ENCODE measurements around the gene CABLES1.

The CABLES1 gene

GRCh38 chr18:23171581-23172156, 36.4 kb downstream of the CABLES1 start:
- Histone ChIP-seq H3K27me3 (ENCODE audit: control insufficient read depth, insufficient read depth, low read length) (no peaks in the 10 kb centered on the region), H3K4me3 (ENCODE audit: low read depth, low read length) (no peak overlapping the region), H3K4me1 (ENCODE audit: control insufficient read depth, insufficient read depth, low read length) (peaks cover 65% of the 10 kb centered on the region), H3K9ac (ENCODE audit: low read depth, low read length) (no peak overlapping the region), H3K27ac (ENCODE audit: low read depth, low read length) (no peak overlapping the region), H3K36me3 (ENCODE audit: control insufficient read depth, insufficient read depth, low read length) (no peaks in the 10 kb centered on the region), H3K9me3 (ENCODE audit: control insufficient read depth, insufficient read depth, low read length) (no peaks in the 10 kb centered on the region)

DNA sequence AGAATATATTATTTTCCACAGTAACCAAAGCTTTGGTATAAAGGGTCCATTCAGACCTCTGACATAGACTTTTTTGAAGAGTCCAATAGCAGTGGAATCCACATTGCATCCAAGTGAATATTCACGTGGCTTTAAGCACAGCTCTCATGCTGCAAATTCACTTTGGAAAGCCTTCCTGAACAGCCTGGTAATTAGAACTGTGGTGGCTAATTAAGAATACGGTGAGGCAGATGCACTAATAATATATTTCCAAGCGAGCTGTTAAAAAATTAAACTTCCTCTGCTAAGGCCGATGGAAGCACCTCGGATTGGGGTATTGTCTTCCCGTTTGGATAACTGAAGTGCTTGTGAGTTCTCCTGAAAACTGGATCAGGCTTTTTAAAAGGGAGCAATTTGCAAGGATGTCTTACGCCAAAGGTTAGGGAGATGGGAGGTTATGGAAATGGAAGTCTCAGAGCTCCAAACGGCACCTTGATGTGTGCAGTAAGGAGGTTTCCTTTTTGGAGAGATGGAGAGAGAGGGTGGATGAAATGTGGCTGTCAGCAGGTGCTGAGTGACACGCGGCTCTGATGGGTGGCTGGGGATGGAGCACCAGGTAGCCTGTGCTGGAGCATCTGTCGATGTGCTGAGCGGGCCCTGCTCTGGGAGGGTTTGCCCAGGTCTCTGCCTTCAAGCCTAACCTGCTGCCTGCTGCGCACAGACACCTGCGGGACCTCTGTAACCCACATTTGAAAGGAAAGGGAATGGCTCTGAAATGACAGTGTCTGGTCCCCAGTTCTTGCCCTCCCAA, 37.5 kb downstream of the CABLES1 start:
- H3K4me3 ChIP-seq (ENCODE audit: low read depth, low read length) = no peak overlapping the region
- H3K27me3 ChIP-seq (ENCODE audit: control insufficient read depth, insufficient read depth, low read length) = no peaks in the 10 kb centered on the region
- H3K9me3 ChIP-seq (ENCODE audit: control insufficient read depth, insufficient read depth, low read length) = no peaks in the 10 kb centered on the region
- H3K27ac ChIP-seq (ENCODE audit: low read depth, low read length) = no peak overlapping the region
- peaks cover 61% of the 10 kb centered on the region for H3K4me1 ChIP-seq (ENCODE audit: control insufficient read depth, insufficient read depth, low read length)
- no peaks in the 10 kb centered on the region for H3K36me3 ChIP-seq (ENCODE audit: control insufficient read depth, insufficient read depth, low read length)
- no peak overlapping the region for H3K9ac ChIP-seq (ENCODE audit: low read depth, low read length)

DNA sequence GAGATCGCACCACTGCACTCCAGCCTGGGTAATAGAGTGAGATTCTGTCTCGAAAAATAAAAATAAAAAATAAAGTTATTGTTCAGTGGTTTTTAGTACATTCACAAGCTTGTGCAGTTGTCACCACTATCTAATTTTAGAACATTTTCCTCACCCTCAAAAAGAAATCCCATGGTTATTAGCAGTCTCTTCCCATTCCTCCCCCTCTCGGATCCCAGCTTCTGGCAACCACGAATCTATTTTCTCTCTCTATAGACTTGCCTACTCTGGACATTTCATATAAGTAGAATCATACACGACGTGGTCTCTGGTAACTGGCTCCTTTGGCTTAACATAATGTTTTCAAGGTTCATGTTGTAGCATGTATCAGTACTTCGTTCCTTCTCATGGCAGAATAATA, 38.6 kb downstream of the CABLES1 start:
- Histone ChIP-seq H3K4me3 (ENCODE audit: low read depth, low read length) (no peak overlapping the region), H3K9me3 (ENCODE audit: control insufficient read depth, insufficient read depth, low read length) (no peaks in the 10 kb centered on the region), H3K27me3 (ENCODE audit: control insufficient read depth, insufficient read depth, low read length) (no peaks in the 10 kb centered on the region), H3K27ac (ENCODE audit: low read depth, low read length) (no peak overlapping the region), H3K36me3 (ENCODE audit: control insufficient read depth, insufficient read depth, low read length) (no peaks in the 10 kb centered on the region), H3K4me1 (ENCODE audit: control insufficient read depth, insufficient read depth, low read length) (peaks cover 60% of the 10 kb centered on the region), H3K9ac (ENCODE audit: low read depth, low read length) (no peak overlapping the region)

DNA sequence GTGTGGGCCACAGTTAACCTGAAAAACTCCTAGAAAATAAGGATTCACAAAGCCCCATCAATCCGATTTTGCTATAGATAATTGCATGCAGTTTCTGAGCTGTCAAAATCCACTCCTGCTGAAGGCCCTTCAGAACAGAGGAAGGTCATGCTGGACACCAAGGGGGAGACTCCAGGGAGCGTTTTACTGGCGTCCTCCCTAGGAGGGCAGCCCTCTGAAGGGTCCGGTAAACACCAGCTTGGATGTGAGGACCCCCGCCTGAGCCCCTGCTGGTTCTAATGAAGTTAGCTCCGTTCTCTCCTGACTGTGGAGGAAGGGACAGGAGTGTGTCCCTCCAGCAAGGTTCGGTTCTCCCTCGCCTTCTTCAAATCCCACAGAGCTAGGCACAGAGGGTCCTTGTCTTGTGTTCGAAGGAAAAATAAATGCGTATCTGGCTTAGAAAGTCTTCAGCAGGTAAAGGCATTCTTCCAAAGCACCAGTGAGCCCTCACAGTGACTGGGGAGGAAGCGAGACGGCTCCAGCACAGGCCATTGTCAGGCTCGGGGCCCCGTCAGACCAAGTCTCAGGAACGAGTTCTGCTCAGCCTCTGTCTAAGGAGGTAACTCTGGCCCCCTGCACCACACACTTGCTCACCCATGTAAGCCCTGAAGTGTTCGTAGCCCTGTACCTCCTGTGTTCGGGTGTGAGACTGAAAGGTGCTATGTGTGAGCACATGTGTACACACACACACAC, 41.6 kb downstream of the CABLES1 start:
- Histone ChIP-seq H3K9ac (ENCODE audit: low read depth, low read length) (no peak overlapping the region), H3K27me3 (ENCODE audit: control insufficient read depth, insufficient read depth, low read length) (no peaks in the 10 kb centered on the region), H3K36me3 (ENCODE audit: control insufficient read depth, insufficient read depth, low read length) (no peaks in the 10 kb centered on the region), H3K27ac (ENCODE audit: low read depth, low read length) (peak overlapping the region; percentile 5), H3K4me1 (ENCODE audit: control insufficient read depth, insufficient read depth, low read length) (peaks cover 38% of the 10 kb centered on the region), H3K9me3 (ENCODE audit: control insufficient read depth, insufficient read depth, low read length) (no peaks in the 10 kb centered on the region), H3K4me3 (ENCODE audit: low read depth, low read length) (no peak overlapping the region)

DNA sequence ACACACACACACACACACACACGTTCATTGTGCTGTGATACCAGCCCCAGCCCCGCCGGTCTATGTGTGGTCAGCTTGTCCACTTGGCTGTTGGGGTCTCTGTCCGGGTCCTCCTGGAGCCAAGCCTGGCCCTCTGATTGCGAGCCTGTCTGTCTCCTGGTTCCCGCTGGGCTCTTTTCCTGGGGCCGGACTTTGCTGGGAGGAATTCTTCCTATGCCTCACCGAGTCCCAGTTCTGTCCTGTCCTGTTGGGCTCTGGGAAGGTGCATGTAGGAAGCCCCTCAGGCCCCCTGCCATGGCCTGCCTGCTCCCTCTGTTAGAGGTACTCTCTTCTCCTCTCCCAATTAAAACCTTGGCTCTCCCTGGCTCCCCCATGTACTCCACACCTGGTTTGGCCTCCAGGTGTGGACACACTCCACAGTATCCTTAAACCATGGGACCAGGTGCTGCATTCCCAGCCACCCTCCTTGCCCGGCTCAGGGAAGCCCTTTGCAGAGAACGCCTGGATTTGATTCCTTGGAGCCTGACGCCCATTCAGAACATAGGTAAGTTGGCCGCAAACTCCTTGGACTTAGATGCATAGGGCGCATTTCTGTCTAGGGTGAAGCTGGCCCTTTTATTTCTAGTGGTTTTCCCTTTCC, 42.3 kb downstream of the CABLES1 start:
- H3K4me3 ChIP-seq (ENCODE audit: low read depth, low read length) = no peak overlapping the region
- H3K27ac ChIP-seq (ENCODE audit: low read depth, low read length) = no peak overlapping the region
- H3K27me3 ChIP-seq (ENCODE audit: control insufficient read depth, insufficient read depth, low read length) = no peaks in the 10 kb centered on the region
- no peak overlapping the region for H3K9ac ChIP-seq (ENCODE audit: low read depth, low read length)
- no peaks in the 10 kb centered on the region for H3K9me3 ChIP-seq (ENCODE audit: control insufficient read depth, insufficient read depth, low read length)
- H3K4me1 ChIP-seq (ENCODE audit: control insufficient read depth, insufficient read depth, low read length) = peaks cover 31% of the 10 kb centered on the region
- H3K36me3 ChIP-seq (ENCODE audit: control insufficient read depth, insufficient read depth, low read length) = no peaks in the 10 kb centered on the region

DNA sequence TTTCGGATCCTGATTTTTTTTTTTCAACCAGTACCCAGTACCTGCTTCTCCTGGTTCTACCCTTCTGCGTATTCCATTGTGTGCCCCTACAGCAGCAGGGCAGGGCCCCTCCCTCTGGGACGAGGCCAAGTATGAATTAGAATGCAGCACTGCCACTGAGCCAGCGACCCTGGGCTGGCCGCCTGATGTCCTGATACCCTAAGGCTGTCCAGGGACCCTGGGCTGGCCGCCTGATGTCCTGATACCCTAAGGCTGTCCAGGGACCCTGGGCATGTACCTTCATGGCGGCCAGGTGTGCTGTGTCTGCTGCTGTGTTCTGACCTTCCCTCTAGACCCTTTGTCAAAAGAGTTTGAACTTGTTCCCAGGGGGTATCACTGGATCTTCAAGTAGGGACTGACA, 42.9 kb downstream of the CABLES1 start:
- Histone ChIP-seq H3K9me3 (ENCODE audit: control insufficient read depth, insufficient read depth, low read length) (no peaks in the 10 kb centered on the region), H3K27ac (ENCODE audit: low read depth, low read length) (no peak overlapping the region), H3K36me3 (ENCODE audit: control insufficient read depth, insufficient read depth, low read length) (peaks cover 5% of the 10 kb centered on the region; the same call in 1 of the 2 replicates), H3K4me1 (ENCODE audit: control insufficient read depth, insufficient read depth, low read length) (peaks cover 31% of the 10 kb centered on the region), H3K4me3 (ENCODE audit: low read depth, low read length) (no peak overlapping the region), H3K9ac (ENCODE audit: low read depth, low read length) (no peak overlapping the region), H3K27me3 (ENCODE audit: control insufficient read depth, insufficient read depth, low read length) (no peaks in the 10 kb centered on the region)

- no peaks in the 10 kb centered on the region for H3K27me3 ChIP-seq (ENCODE audit: control insufficient read depth, insufficient read depth, low read length)
- no peak overlapping the region for H3K27ac ChIP-seq (ENCODE audit: low read depth, low read length)
- no peak overlapping the region for H3K9ac ChIP-seq (ENCODE audit: low read depth, low read length)
- peaks cover 36% of the 10 kb centered on the region for H3K4me1 ChIP-seq (ENCODE audit: control insufficient read depth, insufficient read depth, low read length)
- peaks cover 6% of the 10 kb centered on the region; the same call in 1 of the 2 replicates for H3K36me3 ChIP-seq (ENCODE audit: control insufficient read depth, insufficient read depth, low read length)
- H3K4me3 ChIP-seq (ENCODE audit: low read depth, low read length) = no peak overlapping the region
- no peaks in the 10 kb centered on the region for H3K9me3 ChIP-seq (ENCODE audit: control insufficient read depth, insufficient read depth, low read length)
Observed at GRCh38 chr18:23178661-23179081, 43.4 kb downstream of the CABLES1 start.

DNA sequence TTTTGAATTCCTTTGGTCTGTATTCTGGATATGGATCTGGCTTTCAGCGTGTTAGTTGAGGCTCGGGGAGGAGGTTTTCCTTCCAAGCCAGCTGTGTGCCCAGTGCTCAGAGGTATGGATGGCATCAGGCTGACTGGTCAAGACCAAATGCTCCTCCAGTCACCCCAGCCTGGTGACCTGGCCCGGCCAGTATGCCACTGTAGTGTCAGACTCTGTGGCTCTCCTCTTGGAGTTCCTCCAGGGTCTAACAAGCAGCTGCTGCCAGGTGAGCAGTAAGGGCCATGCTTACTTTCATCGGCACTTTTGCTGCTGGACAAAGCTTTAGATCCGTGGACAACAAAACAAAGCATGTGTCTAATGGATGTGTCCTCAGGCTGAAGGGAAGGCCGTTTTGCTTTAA, 44.1 kb downstream of the CABLES1 start:
- peaks cover 6% of the 10 kb centered on the region; the same call in 1 of the 2 replicates for H3K36me3 ChIP-seq (ENCODE audit: control insufficient read depth, insufficient read depth, low read length)
- H3K4me3 ChIP-seq (ENCODE audit: low read depth, low read length) = no peak overlapping the region
- peaks cover 40% of the 10 kb centered on the region for H3K4me1 ChIP-seq (ENCODE audit: control insufficient read depth, insufficient read depth, low read length)
- no peaks in the 10 kb centered on the region for H3K27me3 ChIP-seq (ENCODE audit: control insufficient read depth, insufficient read depth, low read length)
- no peak overlapping the region for H3K27ac ChIP-seq (ENCODE audit: low read depth, low read length)
- H3K9me3 ChIP-seq (ENCODE audit: control insufficient read depth, insufficient read depth, low read length) = no peaks in the 10 kb centered on the region
- no peak overlapping the region for H3K9ac ChIP-seq (ENCODE audit: low read depth, low read length)

DNA sequence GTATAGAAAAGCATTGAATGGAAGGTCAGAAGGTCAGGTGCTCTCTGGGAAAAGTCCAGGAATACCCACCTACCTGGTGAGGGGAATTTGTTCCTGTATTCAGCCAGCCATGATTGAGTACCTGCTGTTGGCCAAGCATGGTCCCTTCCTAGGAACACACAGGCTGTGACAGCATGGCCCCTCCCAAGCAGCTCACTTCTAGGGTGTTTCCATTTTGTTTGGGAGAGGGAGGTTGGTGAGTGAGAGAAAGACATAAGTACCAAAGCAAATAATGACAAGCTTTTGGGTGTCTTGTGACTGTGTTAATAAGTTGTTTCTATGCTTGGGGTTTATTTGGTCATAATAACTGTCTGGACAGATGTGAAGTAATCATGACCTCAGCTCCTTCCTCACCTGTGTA, 46.3 kb downstream of the CABLES1 start:
- no peak overlapping the region for H3K4me3 ChIP-seq (ENCODE audit: low read depth, low read length)
- H3K27ac ChIP-seq (ENCODE audit: low read depth, low read length) = no peak overlapping the region
- H3K9me3 ChIP-seq (ENCODE audit: control insufficient read depth, insufficient read depth, low read length) = no peaks in the 10 kb centered on the region
- no peak overlapping the region for H3K9ac ChIP-seq (ENCODE audit: low read depth, low read length)
- peaks cover 6% of the 10 kb centered on the region; the same call in 1 of the 2 replicates for H3K36me3 ChIP-seq (ENCODE audit: control insufficient read depth, insufficient read depth, low read length)
- H3K27me3 ChIP-seq (ENCODE audit: control insufficient read depth, insufficient read depth, low read length) = no peaks in the 10 kb centered on the region
- H3K4me1 ChIP-seq (ENCODE audit: control insufficient read depth, insufficient read depth, low read length) = peaks cover 34% of the 10 kb centered on the region

DNA sequence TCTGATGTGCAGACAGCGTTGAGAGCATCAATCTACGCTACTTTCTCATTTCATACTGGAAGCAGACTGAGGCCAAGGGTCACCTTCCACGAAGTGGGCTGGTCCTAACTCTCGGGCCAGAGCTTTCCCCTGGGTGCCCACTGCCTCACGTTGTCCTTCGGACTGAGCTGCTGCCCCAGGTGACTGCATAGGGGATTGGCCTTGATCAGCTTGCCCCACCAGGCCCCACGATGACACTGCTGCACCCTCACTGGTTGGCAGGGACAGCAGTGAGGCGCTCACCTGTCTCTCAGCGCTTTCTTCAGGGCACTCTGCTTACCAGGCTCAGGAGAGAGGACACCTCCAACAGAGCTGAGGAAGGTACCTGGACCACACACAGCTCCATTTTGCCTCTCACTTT, 47.3 kb downstream of the CABLES1 start:
- Histone ChIP-seq H3K9ac (ENCODE audit: low read depth, low read length) (no peak overlapping the region), H3K27ac (ENCODE audit: low read depth, low read length) (no peak overlapping the region), H3K4me3 (ENCODE audit: low read depth, low read length) (no peak overlapping the region), H3K4me1 (ENCODE audit: control insufficient read depth, insufficient read depth, low read length) (peaks cover 28% of the 10 kb centered on the region), H3K9me3 (ENCODE audit: control insufficient read depth, insufficient read depth, low read length) (no peaks in the 10 kb centered on the region), H3K36me3 (ENCODE audit: control insufficient read depth, insufficient read depth, low read length) (peaks cover 6% of the 10 kb centered on the region; the same call in 1 of the 2 replicates), H3K27me3 (ENCODE audit: control insufficient read depth, insufficient read depth, low read length) (no peaks in the 10 kb centered on the region)

Measured in HUES48 (cell line).